Measurements from ENCODE around the gene SH3PXD2A.

SH3PXD2A gene

DNA sequence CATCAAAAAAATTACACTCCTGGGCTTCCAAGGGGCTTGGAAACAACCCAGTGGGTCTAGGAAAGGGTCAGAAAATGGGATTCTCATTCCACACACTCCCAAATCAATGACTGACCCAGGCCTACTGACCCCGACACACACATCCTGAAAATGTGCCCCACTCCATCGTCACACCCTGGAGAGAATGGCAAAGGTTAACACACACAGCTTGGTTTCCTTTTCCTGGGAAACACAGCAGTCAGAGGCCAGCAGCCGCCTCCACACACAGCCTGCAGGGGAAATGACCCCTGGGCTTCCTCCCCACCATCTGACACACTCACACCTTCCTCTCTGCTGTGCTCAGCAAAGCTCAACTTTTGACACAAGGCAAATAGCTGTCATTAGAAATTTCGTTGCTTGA, 42.9 kb downstream of the SH3PXD2A start:
- Histone ChIP-seq H3K4me1 (ENCODE audit: control insufficient read depth, insufficient read depth, low read length) (no peaks in the 10 kb centered on the region), H3K4me3 (ENCODE audit: low read length) (no peak overlapping the region), H3K9me3 (ENCODE audit: control insufficient read depth, insufficient read depth, low read length) (no peaks in the 10 kb centered on the region), H3K27me3 (ENCODE audit: control insufficient read depth, insufficient read depth, low read length) (no peaks in the 10 kb centered on the region), H3K27ac (ENCODE audit: low read length) (no peak overlapping the region), H3K36me3 (ENCODE audit: control insufficient read depth, insufficient read depth, low read length) (no peaks in the 10 kb centered on the region)
- DNase-seq (ENCODE audit: low read depth, low spot score) = no peak
- no CpG with 5 or more reads among the region's 4 CpGs for WGBS (ENCODE audit: insufficient coverage, insufficient read length)

DNA sequence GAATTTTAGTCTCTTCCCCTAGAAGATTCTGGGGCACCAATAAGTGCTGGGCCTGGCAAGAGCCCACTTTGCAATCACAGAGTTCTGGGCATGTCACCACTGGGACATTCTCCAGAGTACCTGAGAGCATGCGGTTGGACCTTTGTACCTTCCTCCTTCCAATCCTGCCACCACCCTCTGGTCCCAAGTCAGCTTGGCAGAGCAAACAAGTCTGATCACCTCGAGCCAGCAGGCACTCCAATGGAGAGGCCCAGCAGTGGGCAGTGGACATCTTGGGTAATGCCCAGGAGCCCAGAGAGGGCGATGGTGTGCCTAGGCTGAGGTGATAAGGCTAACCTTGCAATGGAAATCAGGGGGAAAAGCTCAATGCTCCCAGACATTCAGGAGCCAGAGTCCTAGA, 43.4 kb downstream of the SH3PXD2A start:
- H3K27me3 ChIP-seq (ENCODE audit: control insufficient read depth, insufficient read depth, low read length) = no peaks in the 10 kb centered on the region
- no peak for DNase-seq (ENCODE audit: low read depth, low spot score)
- no peaks in the 10 kb centered on the region for H3K36me3 ChIP-seq (ENCODE audit: control insufficient read depth, insufficient read depth, low read length)
- no peaks in the 10 kb centered on the region for H3K9me3 ChIP-seq (ENCODE audit: control insufficient read depth, insufficient read depth, low read length)
- H3K4me3 ChIP-seq (ENCODE audit: low read length) = no peak overlapping the region
- no CpG with 5 or more reads among the region's 3 CpGs for WGBS (ENCODE audit: insufficient coverage, insufficient read length)
- H3K27ac ChIP-seq (ENCODE audit: low read length) = no peak overlapping the region
- no peaks in the 10 kb centered on the region for H3K4me1 ChIP-seq (ENCODE audit: control insufficient read depth, insufficient read depth, low read length)

DNA sequence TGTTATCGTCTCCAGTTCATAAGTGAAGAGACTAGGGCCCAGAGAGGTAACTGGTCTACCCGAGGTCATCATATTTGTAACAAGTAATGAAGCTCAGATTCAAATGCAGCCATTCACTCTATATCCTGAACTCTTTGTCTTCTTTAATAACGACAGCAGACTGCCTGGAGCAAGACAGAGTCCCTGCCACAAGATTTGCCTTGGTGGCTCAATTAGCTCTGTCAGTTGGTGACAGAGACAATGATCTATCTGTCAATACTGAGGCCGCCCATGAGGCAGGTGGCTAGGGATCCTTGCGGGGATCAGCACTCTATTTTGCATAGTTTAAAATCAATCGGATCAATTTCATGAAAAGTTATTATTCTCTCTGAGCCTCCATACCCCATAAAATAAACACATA, 43.9 kb downstream of the SH3PXD2A start:
- WGBS (ENCODE audit: insufficient coverage, insufficient read length) = no CpG with 5 or more reads among the region's 6 CpGs
- H3K4me3 ChIP-seq (ENCODE audit: low read length) = no peak overlapping the region
- no peaks in the 10 kb centered on the region for H3K9me3 ChIP-seq (ENCODE audit: control insufficient read depth, insufficient read depth, low read length)
- H3K36me3 ChIP-seq (ENCODE audit: control insufficient read depth, insufficient read depth, low read length) = no peaks in the 10 kb centered on the region
- no peak for DNase-seq (ENCODE audit: low read depth, low spot score)
- H3K27ac ChIP-seq (ENCODE audit: low read length) = no peak overlapping the region
- no peaks in the 10 kb centered on the region for H3K27me3 ChIP-seq (ENCODE audit: control insufficient read depth, insufficient read depth, low read length)
- H3K4me1 ChIP-seq (ENCODE audit: control insufficient read depth, insufficient read depth, low read length) = no peaks in the 10 kb centered on the region

DNA sequence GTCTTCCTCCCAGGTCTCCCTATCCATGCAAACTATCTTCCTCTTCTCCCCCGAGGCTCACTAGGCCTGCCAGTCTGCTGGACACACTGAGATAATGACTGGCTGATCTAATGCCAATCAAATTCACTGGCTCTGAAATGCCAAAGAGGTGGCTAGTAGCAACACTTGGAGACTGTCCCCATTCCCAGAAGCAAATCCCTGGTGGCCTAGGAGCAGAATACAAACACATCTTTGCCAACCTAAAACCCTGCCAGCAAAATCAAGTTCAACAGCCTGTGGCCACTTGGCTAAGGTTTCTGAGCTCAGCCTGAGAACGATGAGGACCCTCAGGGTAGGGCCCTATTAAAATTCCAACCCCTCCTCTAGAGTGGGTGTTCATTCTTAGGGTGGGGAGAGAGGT, 46.6 kb downstream of the SH3PXD2A start:
- H3K9me3 ChIP-seq (ENCODE audit: control insufficient read depth, insufficient read depth, low read length) = no peaks in the 10 kb centered on the region
- H3K4me1 ChIP-seq (ENCODE audit: control insufficient read depth, insufficient read depth, low read length) = peaks cover 3% of the 10 kb centered on the region; the same call in 1 of the 2 replicates
- no peak for DNase-seq (ENCODE audit: low read depth, low spot score)
- no CpG with 5 or more reads among the region's 2 CpGs for WGBS (ENCODE audit: insufficient coverage, insufficient read length)
- H3K27ac ChIP-seq (ENCODE audit: low read length) = no peak overlapping the region
- H3K36me3 ChIP-seq (ENCODE audit: control insufficient read depth, insufficient read depth, low read length) = no peaks in the 10 kb centered on the region
- no peaks in the 10 kb centered on the region for H3K27me3 ChIP-seq (ENCODE audit: control insufficient read depth, insufficient read depth, low read length)
- no peak overlapping the region for H3K4me3 ChIP-seq (ENCODE audit: low read length)

DNA sequence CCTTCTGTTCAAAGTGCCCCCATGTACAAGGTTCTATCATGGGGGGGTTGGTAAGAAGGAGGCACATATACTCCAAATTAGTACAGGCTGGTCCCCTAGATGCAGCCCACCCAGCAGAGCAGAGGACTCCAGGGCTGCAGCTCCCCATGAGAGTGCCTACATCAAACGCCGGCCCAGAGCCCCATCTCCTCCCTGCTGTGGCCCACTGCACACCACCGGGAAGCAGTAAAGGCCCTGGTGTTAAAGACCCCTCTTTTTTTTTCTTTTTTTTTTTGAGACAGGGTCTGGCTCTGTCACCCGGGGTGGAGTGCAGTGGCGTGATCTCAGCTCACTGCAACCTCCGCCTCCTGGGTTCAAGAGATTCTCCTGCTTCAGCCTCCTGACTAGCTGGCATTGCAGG, 47.4 kb downstream of the SH3PXD2A start:
- Histone ChIP-seq H3K4me1 (ENCODE audit: control insufficient read depth, insufficient read depth, low read length) (peaks cover 3% of the 10 kb centered on the region; the same call in 1 of the 2 replicates), H3K36me3 (ENCODE audit: control insufficient read depth, insufficient read depth, low read length) (no peaks in the 10 kb centered on the region), H3K27me3 (ENCODE audit: control insufficient read depth, insufficient read depth, low read length) (no peaks in the 10 kb centered on the region), H3K27ac (ENCODE audit: low read length) (no peak overlapping the region), H3K9me3 (ENCODE audit: control insufficient read depth, insufficient read depth, low read length) (no peaks in the 10 kb centered on the region), H3K4me3 (ENCODE audit: low read length) (no peak overlapping the region)
- WGBS (ENCODE audit: insufficient coverage, insufficient read length) = no CpG with 5 or more reads among the region's 6 CpGs
- no peak for DNase-seq (ENCODE audit: low read depth, low spot score)

DNA sequence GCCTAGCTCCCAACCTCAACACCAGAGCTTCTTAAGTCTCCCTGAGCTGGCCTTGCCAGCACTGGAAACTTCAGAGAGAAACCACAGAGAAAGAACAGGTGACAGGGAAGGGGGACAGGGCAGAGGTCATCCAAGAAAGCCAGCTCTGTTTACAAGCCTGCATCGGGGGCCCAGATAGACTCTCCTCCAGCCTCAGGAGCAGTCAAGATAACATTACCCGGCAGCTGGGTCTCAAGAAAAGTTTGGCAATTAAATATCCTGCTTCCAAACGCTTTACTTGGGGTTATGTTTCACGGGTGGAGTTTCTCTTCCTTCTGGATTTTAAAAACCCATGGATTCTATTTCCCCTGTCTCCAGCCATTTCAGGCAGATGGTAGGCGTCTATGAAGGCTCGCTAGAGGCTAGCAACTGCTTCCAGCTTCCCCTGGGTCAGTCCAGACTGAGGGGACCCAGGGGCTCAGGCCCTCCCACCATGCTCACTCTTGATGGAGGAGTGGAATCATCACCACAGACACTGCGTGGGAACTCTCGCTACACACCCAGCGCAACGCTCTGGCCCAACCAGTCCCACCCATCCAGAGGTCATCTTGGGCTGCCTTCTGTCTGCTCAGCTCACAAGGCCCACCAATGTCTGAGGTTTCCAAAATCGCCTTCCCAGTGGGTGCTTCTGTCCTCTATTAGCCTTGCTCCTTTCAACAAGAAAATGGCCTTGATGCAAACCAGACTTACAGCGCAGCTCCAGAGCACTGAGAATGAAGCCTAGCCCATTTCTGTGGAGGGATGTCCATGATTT, 48.8 kb downstream of the SH3PXD2A start:
- no peaks in the 10 kb centered on the region for H3K27me3 ChIP-seq (ENCODE audit: control insufficient read depth, insufficient read depth, low read length)
- WGBS (ENCODE audit: insufficient coverage, insufficient read length) = no CpG with 5 or more reads among the region's 12 CpGs
- H3K27ac ChIP-seq (ENCODE audit: low read length) = no peak overlapping the region

DNA sequence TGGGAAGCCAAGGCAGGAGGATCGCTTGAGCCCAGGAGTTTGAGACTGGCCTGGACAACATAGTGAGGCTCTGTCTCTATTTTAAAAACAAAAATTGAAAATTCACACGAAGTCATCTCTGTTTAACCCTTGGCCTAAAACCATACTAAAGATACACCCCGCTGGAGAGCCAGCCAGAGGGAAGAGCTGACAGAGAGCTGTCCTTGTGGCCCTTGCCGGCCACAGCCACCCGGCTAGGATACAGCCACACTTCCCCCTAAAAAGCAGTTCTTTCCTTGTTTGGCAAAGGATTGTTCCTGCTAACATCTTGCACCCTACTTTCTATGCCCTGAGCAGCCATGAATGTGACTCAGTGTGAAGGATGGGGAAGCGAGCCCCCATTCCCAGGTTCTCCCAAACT, 49.6 kb downstream of the SH3PXD2A start:
- no peak for DNase-seq (ENCODE audit: low read depth, low spot score)
- Histone ChIP-seq H3K4me1 (ENCODE audit: control insufficient read depth, insufficient read depth, low read length) (peaks cover 3% of the 10 kb centered on the region; the same call in 1 of the 2 replicates), H3K27ac (ENCODE audit: low read length) (no peak overlapping the region), H3K27me3 (ENCODE audit: control insufficient read depth, insufficient read depth, low read length) (no peaks in the 10 kb centered on the region), H3K4me3 (ENCODE audit: low read length) (no peak overlapping the region), H3K36me3 (ENCODE audit: control insufficient read depth, insufficient read depth, low read length) (no peaks in the 10 kb centered on the region), H3K9me3 (ENCODE audit: control insufficient read depth, insufficient read depth, low read length) (no peaks in the 10 kb centered on the region)
- no CpG with 5 or more reads among the region's 6 CpGs for WGBS (ENCODE audit: insufficient coverage, insufficient read length)

More for the DNA sequence above, 48.8 kb downstream of the SH3PXD2A start:
- Histone ChIP-seq H3K4me1 (ENCODE audit: control insufficient read depth, insufficient read depth, low read length) (peaks cover 3% of the 10 kb centered on the region; the same call in 1 of the 2 replicates), H3K4me3 (ENCODE audit: low read length) (no peak overlapping the region), H3K36me3 (ENCODE audit: control insufficient read depth, insufficient read depth, low read length) (no peaks in the 10 kb centered on the region), H3K9me3 (ENCODE audit: control insufficient read depth, insufficient read depth, low read length) (no peaks in the 10 kb centered on the region)
- DNase-seq (ENCODE audit: low read depth, low spot score) = no peak

DNA sequence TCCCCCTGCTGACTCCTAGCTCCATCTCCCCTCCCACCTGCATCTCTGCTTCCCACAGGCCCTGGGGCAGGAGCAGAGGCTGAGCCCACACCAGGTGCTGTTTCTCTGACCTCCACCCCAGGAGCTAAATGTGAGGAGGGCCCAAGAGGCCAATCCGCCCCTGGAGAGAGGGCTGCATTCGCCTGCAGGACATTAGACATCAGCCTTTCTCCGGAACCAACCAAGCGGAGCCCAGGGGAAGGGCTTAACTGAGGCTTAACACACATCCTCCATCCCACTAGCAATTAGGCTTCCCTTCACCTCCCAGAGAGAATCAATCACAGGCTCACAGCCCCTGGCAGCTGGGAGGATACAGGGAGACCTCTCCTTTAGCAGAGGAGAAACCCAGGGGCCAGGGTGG, 50.5 kb downstream of the SH3PXD2A start:
- H3K27ac ChIP-seq (ENCODE audit: low read length) = no peak overlapping the region
- peaks cover 3% of the 10 kb centered on the region; the same call in 1 of the 2 replicates for H3K4me1 ChIP-seq (ENCODE audit: control insufficient read depth, insufficient read depth, low read length)
- H3K27me3 ChIP-seq (ENCODE audit: control insufficient read depth, insufficient read depth, low read length) = no peaks in the 10 kb centered on the region
- DNase-seq (ENCODE audit: low read depth, low spot score) = no peak
- H3K4me3 ChIP-seq (ENCODE audit: low read length) = no peak overlapping the region
- no peaks in the 10 kb centered on the region for H3K9me3 ChIP-seq (ENCODE audit: control insufficient read depth, insufficient read depth, low read length)
- no peaks in the 10 kb centered on the region for H3K36me3 ChIP-seq (ENCODE audit: control insufficient read depth, insufficient read depth, low read length)
- WGBS (ENCODE audit: insufficient coverage, insufficient read length) = no CpG with 5 or more reads among the region's 4 CpGs

DNA sequence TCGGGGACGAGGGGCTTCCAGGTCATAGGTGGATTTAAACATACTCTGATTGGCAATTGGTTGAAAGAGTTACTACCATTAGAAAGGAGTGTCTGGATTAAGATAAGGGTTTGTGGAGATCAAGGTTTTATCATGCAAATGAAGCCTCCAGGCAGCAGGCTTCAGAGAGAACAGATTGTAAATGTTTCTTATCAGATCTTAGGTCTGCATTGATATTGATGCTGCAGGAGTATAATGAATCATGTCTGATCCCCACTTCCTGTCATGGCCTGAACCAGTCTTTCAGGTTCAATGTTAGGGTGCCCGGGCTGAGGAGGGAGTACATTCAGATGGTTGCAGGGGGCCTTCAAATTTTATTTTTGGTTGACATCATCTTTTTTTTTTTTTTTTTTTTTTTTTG, 51.4 kb downstream of the SH3PXD2A start:
- no peaks in the 10 kb centered on the region for H3K9me3 ChIP-seq (ENCODE audit: control insufficient read depth, insufficient read depth, low read length)
- no peak overlapping the region for H3K4me3 ChIP-seq (ENCODE audit: low read length)
- no peaks in the 10 kb centered on the region for H3K36me3 ChIP-seq (ENCODE audit: control insufficient read depth, insufficient read depth, low read length)
- peaks cover 4% of the 10 kb centered on the region; the same call in 1 of the 2 replicates for H3K4me1 ChIP-seq (ENCODE audit: control insufficient read depth, insufficient read depth, low read length)
- WGBS (ENCODE audit: insufficient coverage, insufficient read length) = no CpG with 5 or more reads among the region's 3 CpGs
- no peaks in the 10 kb centered on the region for H3K27me3 ChIP-seq (ENCODE audit: control insufficient read depth, insufficient read depth, low read length)
- H3K27ac ChIP-seq (ENCODE audit: low read length) = no peak overlapping the region
- no peak for DNase-seq (ENCODE audit: low read depth, low spot score)

DNA sequence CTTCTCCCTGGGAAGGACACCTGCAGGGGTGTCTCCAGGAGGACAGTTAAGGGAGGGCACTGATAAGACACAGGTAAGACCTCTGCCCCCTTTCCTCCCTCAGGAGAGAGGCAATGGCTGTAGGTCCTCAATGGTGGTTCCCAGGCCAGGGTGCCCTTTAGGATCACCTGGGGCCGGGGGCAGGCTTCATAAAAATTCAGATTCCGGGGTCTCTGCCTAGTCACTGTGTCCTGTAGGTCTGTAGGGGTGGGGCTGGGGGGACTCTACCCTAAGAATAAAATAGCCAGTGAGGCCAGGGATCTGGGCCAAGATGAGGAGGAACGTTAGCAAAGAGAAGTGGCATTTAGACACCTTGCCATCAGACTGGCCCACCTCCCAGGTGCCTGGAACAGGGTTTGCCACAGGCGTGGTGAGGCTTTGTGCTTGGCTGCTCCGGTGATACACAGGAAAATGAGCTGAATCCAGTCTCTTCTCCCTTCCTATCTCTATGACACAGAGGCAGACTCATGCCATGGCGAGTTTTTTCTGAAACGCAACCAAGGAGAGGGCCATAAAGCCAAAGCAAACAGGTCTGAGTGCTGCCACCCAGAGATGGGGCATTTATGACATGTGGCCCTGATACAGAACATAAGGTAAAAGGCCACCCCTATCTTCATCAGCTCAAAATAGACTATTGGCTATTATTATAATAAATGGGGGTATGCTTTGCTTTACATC, 52.6 kb downstream of the SH3PXD2A start:
- Histone ChIP-seq H3K9me3 (ENCODE audit: control insufficient read depth, insufficient read depth, low read length) (no peaks in the 10 kb centered on the region), H3K36me3 (ENCODE audit: control insufficient read depth, insufficient read depth, low read length) (no peaks in the 10 kb centered on the region), H3K27me3 (ENCODE audit: control insufficient read depth, insufficient read depth, low read length) (no peaks in the 10 kb centered on the region), H3K4me1 (ENCODE audit: control insufficient read depth, insufficient read depth, low read length) (peaks cover 4% of the 10 kb centered on the region; the same call in 1 of the 2 replicates), H3K4me3 (ENCODE audit: low read length) (no peak overlapping the region), H3K27ac (ENCODE audit: low read length) (no peak overlapping the region)
- no peak for DNase-seq (ENCODE audit: low read depth, low spot score)
- no CpG with 5 or more reads among the region's 7 CpGs for WGBS (ENCODE audit: insufficient coverage, insufficient read length)

All from iPS DF 6.9 (cell line).